Astrocyte (in vitro differentiated cells and primary cell): ENCODE results near the gene ANKRD18A.
"Not testable (repeated sequence)": the region's sequence is repeated elsewhere in the genome, so short reads cannot be mapped to it uniquely, and the experiment has no call there.

Source experiments
- CTCF ChIP-seq: IDR thresholded peaks from 2 replicates; pipeline ENCODE4 v1.5.1; 2011; ENCODE audit warnings: low read depth, mild to moderate bottlenecking, inconsistent platforms, low read length, moderate library complexity; ENCODE audit not compliant: insufficient read depth
- EZH2 ChIP-seq: IDR thresholded peaks from 2 replicates; pipeline ENCODE4 v1.6.1; 2012; ENCODE audit warnings: mild to moderate bottlenecking, low read length, inconsistent platforms; ENCODE audit not compliant: insufficient read depth

GRCh38 chr9:38598029-38598745 is 22.2 kb downstream of the ANKRD18A start:
- TF ChIP-seq CTCF, EZH2: not testable (repeated sequence)
